GM18873 (cell line): Measurements from ENCODE around the gene COL13A1.

Experiments used
- ATAC-seq: cut with Tn5 transposase; IDR thresholded peaks from one replicate; pipeline ENCODE4 v1.9.1; 2021; ENCODE audit warnings: mild to moderate bottlenecking, moderate library complexity, moderate number of reproducible peaks; ENCODE audit not compliant: unreplicated experiment, low FRiP score

Gene COL13A1

DNA sequence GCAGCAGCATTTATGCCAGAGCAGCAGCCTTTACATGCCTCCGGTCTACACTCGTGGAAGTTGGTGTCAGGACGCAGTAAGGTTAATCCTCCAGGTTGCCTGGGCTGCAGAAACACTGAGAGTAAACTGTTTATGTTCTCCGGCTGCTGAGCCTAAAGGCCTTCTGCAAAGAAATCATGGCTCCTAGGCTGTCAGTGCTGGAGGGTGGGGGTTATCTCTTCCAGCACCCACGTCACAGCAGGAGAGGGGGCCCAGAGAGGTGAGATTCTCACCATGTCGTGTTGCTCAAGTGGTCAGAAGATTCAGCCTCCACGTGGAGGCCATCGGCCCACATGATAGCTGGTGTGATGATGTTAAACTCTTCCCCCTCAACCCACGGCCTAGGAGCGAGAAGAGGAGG is 41.2 kb downstream of the COL13A1 start:
- ATAC-seq, result no peak

DNA sequence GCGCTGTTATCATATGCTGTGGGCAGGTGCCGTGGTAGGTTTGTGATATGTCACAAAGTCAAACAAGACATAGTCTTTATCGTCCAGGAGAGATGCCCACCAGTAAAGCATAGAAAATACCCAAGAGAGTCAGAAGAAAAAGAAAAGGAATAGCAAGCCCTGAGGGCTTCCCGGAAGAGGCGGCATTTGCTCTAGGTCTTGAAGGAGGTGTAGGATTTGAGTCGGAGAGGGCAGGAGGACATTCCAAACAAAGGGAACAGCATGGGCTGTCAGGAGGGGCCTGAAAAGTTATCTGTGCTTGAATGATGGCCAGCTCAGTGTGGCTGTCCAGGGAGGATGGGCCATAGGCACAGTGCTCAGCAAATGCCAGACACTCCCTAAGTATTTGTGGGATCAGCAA is 42.2 kb downstream of the COL13A1 start:
- ATAC-seq, result no peak

DNA sequence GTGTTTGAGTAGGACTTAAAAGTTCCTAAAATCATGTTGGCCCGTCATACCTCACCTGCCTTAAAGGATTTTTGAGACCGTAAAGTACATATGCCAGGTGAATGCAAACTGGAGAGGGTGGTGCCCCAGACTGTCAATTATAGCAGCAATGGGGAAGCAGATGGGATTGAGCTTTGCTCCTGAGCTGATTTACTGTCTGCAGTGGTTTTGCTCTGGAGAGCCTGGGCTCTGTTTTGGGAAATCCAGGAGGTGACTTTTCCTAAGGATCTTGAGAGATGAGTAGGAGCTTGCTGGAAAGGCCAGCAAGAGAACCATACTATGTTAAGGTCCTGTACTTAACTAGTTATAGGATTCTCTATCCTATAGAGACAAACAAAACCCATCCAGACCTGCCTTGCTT is 43.0 kb downstream of the COL13A1 start:
- ATAC-seq, result no peak

DNA sequence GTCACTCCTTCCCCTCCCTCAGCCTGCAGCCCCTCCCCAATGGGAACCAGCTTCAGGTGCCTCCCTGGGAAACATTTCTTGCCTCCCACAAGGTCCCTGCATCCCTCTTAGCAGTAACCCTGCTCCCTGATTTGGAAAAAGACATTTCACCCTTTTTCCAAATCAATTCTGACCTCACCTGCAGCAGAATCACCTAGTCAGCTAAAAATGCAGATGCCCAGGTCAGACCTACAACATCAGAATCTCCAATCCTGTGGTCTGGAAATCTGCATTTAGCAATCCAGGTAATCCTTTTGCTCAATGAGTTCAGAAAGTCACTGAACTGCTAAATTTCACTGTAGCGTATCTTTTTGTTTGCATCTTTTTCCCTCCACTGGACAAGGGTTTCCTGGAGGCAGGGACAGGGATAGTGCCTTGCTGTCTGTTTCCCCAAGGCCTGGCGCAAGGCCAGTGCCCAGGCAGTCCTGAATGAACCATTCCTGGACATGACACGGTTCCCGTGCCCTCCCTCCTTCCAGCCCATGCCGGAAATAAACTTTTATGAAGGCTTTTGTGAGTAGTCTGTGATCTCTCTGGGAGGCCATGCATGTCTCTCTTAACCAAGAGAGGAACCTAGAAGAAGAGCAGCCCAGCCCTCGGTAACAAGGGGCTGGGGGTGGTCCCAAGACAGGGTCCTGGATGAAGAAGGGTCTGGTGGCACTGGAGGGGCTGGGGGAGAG is 44.0 kb downstream of the COL13A1 start:
- ATAC-seq, result no peak

DNA sequence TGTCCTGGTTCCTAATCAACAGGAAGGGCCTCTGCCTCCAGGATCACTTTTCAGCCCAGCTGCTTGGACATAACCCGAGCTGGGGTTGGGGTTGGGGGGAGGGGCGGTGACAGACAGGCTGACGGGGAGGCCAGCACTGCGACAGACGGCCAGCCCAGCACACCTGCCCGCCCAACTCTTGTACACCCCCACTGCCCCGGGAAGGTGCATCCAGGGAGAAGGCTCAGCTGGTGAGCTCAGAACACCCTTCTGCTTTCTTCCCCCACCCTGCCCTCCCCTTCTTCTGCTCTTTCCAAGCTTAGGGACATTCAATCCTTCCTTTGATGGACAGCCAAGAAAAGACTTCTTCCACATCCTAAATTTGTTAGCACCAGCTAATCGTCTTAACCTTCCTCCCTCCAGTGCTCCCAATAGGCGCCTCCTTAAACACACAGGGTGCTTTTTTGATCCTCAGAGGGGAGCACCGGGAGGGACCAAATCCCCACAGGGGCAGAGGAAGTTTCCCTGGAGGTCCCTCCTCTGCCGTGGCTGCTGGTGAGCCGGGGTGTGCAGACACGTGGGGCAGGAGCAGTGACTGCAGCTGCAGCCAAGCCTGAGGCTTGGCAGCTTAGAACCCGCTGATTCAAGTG is 44.7 kb downstream of the COL13A1 start:
- no peak for ATAC-seq

DNA sequence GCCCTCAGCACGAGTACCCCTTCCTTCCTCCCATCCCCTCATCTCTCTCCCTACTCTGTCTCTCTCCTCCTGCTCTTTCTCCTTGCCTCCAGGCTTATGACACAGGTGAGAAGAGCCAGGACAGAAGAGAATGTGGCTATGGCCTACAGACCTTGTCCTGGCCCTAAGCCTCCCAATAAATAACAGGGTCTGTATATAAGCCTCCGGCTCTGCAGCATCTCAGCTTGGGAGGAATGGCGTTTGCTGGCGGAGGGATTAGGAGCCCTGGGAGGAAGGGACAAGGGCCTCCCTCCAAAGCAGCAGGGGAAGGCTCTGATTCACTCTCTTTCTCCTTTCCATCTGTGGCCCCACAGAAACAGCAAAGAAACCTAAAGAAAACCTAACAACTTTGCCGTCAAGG is 45.8 kb downstream of the COL13A1 start:
- ATAC-seq, result no peak

DNA sequence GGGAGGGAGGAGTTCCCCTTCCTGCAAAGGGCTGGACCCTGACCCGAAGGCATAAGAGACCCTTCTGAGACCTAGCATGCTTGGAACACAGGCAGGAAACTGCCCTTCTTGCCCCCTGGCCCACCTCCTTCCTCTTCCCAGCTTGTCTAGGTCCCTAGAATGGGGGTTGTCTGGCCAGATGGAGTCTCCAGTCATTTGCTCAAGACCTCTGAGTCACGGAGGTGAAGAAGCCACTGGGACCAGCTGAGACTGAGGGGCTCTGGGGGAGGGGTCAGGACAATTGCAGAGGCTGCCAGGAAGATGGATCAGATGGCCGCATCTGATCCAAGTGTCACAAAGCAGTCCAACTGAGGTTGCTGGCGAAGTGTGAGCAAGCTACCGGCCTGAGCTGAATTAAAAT is 46.2 kb downstream of the COL13A1 start:
- no peak for ATAC-seq

DNA sequence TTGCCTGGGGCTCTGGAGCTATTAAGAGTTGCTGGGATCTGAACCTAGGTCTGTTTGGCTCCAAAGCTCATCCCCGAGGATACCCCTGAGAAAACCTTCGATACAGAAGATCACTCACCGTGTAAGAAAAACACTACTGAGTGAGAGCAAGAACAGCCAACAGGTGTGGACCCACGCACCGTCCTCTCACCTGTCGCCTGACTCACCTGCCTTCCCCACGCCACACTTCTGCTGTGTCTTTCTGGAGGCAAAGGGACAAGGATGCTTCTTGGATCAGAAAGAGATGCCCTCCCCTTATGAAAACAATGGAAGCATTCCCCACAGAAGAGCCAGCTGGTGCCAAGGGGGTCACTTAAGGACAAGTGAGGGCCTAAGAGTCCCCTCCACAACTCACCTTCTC is 46.7 kb downstream of the COL13A1 start:
- ATAC-seq, result no peak

DNA sequence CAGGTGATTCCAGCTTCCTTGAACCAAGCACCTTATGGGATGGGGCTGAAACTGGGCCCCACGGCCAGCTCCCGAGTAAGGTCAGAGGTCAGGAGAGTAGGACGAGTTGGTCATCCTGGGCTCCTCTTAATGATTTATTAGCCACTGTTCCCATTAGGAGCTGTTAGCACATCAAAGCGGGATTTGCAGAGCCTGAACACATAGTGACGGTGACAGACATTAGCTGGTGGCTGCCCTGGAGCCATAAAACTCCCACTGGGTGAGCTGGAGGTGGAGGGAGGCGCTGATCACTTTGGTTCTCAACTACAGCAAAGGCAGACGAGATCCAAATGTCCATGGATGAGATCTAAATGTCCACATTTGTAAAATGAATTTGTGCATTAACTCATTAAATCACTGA is 48.1 kb downstream of the COL13A1 start:
- no peak for ATAC-seq

DNA sequence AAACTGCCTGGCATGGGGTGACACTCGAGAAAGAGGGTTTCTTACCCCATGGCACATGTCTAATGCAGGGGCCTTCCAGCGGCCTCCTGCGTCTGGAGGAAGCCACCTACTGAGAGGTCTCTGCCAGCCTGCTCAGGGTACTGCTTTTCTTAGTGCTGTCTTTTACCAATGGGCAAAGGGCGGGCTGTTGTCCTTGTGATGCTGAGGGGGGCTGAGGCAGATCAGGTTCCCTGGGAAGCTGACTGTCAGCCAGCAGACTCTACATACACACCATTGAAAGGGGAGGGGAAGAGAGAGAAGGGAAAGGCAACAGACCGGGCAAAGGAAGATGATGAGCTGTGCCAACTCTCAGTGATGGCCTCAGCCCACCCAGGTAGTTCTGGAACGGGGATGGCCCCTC is 48.7 kb downstream of the COL13A1 start:
- no peak for ATAC-seq

DNA sequence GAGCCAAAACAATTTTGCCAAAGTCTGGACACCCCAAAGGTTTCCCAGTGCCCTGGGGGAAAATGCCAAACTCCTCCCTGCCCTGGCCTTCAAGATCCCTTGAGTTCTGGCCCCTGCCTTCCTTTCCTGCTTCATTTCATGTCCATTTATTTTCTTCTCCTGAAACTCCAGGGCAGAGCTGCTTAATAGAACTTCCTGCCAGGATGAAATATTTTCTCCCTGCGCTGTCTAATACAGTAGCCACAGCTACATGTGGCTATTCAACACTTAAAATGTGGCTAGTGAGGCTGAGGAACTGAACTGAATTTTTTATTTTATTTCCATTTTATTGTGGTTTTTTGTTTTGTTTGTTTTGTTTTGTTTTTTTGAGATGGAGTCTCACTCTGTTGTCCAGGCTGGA is 49.6 kb downstream of the COL13A1 start:
- no peak for ATAC-seq

DNA sequence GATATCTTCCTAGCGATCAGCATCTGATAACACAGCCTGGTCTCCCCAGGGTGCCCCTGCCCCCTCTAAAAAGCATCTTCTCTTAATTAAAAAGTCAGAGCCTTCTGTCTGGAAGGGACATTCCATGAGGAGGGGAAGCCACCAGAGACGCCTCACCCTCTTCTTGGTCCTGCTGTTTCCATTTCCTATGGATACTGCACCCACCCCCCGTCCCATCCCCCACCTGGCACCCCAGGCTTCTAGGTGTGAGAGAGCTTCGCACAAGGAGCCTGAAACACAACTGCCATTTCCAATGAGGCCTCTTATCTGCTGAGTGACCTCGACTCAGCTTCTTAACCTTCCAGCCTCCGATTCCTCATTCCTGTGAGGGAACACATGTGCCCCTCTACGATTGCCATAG is 51.4 kb downstream of the COL13A1 start:
- ATAC-seq, result no peak

DNA sequence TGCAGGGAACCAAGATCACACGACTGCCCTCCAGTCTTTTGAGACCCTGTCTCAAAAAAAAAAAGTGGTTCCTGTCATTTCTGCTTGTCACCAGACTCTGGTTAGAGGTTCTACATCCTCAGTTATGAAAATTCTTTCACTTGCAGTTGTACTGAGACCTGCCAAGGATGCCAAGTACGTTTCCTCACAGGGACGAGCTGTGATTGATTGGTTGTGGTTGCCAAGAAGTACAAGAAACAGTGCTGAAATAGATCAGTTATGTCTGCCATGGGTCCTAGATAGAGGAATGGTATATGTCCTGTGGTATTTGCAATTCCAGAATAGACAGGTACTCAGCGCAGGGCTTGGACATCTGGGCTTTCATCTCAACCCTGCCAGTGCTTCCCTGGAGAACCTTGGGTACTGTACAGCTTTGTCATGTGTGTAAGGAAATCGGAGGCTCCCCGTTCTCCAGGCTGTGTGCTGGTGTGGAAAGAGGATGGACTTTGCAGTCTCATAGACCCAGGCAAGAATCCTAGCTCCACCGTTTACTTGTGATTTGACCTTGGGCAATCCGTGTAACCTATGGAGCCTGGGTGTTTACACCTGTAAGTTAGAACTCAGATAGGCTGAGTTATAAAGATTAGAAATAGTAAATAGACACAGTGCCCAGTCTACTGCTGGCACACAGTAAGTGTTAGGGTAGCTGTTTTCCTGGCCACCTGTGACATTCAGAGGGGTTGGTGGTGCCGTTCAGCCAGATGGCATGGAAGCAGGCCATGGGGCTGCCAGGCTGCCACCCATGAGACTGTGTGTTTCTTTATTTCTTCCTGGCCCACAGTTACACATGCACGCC is 53.0 kb downstream of the COL13A1 start:
- ATAC-seq, result no peak

DNA sequence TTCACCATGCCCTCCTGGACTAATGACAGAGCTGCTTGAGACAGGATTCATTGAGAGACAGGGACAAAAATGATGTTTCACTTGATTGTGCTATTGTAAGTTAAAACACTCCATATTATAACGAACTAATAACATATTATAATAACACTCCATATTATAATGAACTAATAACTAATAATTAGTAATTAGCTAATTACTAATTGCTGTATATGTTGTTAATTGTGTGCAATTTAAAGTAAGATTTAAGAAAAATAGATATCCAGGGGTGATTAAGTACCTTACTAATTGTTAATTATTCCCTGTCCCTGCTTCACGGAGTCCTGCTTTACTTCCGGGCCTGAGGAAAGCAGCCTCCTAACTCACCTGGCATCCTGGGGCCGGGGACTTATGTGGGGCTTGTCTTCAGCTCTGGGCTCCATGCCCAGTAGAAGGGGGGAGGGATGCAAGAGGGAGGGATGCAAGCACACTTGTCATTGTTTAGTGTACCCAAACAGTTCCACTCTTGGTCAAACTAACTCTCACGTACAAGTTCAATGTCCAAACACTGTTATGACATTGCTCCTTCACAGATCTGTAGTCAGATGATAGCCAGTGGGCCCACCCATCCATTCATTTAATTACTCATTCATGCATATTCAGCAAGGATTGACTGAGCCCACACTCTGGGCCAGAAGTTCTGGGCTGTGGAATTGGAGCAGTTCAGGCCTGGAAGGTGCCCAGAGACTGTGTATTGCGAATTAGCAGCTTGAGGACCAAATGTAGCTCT is 53.8 kb downstream of the COL13A1 start:
- ATAC-seq, result no peak

DNA sequence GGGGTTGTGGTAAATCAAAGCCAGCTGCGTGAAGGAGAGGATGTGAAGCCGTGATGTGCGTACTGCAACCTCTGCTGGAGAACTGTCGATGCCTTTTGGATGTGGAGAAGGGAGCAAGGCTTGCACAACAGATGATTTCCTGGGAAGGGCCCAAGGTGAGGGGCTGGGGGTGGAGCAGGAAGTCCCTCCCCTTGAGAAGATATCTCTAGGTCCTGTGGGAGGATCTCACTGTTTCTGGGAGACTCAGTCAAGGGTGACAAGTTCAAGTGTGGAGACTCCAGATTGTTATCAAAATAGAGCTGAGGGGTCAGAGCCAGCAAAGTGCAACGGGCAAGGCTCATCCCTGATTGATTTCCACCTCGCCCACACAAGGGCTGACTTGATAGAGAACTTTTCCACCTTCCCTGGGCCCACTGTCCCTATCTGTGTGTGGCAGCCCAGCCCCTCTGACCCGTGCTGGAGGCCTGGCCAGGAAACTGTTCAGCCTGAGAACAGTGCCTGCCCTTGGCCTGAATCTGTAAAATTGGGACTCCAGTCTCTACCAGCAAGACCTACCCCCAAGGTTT is 55.0 kb downstream of the COL13A1 start:
- ATAC-seq, result no peak

DNA sequence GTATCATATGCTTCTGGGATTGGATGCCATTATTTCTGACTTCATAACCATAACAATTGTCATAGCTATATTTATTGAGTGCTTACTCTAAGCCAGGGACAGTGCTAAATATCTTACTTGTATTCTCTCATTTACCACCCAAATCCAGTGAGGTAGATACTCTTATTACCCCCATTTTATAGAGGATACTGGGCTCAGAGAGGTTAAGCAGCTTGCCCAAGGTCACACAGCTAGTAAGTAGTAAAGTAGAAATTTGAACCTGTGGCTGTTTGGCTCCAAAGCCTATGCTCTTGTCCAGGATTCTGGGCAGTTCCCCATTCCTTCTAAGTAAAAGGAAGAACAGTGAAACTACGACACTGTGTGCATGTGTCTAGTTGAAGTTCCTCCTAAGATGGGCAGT is 56.5 kb downstream of the COL13A1 start:
- no peak for ATAC-seq

DNA sequence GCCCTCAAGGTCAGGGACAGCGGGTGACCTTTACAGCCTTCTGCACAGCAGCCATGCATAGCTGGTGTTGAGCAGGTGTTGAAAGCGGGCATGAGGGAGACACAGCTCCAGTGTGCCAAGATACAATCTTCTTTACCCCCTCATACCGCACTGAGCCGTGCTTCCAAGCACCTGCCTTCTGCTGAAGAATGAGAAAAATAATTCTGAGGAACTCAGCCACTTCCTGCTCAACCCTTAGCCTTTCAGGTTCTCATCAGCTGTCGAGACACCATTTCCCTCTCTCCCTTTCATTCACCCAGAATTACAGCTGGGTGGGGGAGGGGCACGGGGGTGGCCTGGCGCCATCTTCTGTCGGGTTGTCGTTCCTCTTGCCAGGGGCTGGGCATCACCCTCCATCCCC is 58.6 kb downstream of the COL13A1 start:
- ATAC-seq, result no peak

DNA sequence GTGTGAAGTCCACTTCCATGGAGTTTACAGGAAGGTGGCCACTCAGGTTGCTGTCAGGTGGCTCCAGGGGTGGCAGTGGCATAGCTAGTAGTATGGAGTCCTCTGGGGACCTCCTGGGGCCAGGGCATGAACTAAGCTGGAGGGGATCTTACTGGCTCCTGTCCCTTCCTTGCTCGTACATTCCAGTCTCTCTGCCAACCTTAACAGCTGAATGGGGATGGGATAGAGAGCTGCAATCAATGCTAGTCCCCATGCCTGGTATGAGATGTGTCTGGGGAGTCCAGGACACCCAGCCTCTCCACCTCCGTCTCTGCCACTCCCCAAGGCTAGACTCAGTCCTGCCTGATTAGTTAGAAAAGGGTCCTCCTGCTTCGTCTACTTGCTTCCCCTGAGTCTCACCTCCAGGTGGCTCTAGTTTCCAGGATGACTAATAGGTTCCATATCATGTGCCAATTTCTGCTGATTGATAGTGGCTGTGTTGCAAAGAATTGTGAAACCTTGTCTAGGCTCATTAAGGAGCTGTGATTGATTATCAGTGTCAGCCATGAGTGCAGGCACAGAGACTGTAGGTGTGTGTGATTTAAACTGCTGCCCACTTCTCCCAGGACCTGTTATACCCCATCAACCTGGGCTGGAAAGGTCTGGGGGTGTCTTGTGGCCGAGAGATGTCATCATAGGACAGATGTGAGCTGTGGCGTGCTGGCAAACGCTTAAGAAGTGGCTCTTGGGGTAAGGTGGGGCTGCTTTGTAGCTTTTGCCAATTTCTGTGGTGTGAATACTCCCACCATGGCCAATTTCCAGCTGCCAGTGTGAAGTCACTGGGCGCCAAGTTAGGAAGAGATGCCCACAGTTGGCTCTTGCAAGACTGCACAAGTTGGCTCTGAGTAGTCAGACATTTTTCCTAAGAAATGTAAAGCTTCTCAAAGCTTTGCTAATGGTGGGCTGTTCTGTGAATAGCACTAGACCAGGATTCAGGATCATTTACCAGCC is 59.8 kb downstream of the COL13A1 start:
- no peak for ATAC-seq

DNA sequence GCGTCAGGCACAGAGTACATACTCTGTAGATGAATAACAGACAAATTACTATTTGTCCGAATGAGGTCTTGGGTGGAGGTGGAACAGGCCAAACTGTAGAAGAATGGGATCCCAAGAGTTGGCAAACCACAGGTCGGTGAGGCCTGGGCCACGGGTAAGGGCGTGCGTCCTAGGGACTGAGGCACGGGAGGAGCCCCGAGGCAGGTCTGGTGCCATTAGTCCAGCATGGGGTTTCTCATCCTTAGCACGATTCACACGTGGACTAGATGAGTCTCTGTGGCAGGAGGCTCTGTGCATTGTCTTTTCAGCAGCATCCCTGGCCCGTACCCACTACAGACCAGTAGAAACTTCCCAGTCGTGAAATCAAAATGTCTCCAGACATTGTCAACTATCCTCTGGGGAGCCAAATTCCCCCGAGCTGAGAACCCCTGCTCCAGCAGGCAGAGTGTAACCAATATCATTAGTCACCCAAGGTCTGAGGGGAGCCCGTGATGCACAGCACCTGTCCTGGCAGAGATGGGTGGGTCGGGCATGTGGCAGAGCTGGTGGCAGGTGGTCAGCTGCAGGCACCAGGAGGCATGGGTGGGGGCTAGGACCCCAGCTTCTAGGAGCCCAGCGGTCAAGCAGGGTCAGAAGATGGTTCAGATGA is 61.3 kb downstream of the COL13A1 start:
- ATAC-seq, result no peak
